ENCODE data around the gene DLG2.

GRCh38 chr11:83533166-83533565 is 2094.0 kb downstream of the DLG2 start:
- TF ChIP-seq CTCF (IDR thresholded peaks at IDR 0.05; ENCODE audit: extremely low read depth in 1 of 2, insufficient read depth in 1 of 2, low read depth in 1 of 2, low read length in 2 of 2) (no peak), POLR2A (IDR thresholded peaks at IDR 0.05; ENCODE audit: low read depth, low read length) (no peak), POLR2AphosphoS5 (IDR thresholded peaks at IDR 0.05; ENCODE audit: insufficient read depth, low read depth, low read length) (no peak), MAX (IDR thresholded peaks at IDR 0.05; ENCODE audit: insufficient read depth, insufficient read length) (no peak), EZH2 (IDR thresholded peaks at IDR 0.05; ENCODE audit: borderline replicate concordance, low read depth, low read length, severe bottlenecking) (no peak), MYC (IDR thresholded peaks at IDR 0.05; ENCODE audit: low read depth, low read length) (no peak), FOS (IDR thresholded peaks at IDR 0.05; ENCODE audit: borderline replicate concordance, insufficient read depth, low read length) (no peak), GATA2 (IDR thresholded peaks at IDR 0.05; ENCODE audit: insufficient read depth, insufficient read length, low read depth, low read length) (no peak)
